OCI-LY3 (cell line): Measurements from ENCODE around the gene SAMD11.

Experiments used
- EZH2phosphoT487 ChIP-seq: fragments of 200-600 bp; shearing (Covaris generic); IDR thresholded peaks from 2 replicates; pipeline ENCODE4 v1.6.1; 2018; ENCODE audit warnings: antibody characterized with exemption, mixed run types, low read depth
- TF ChIP-seq, protein P1 (sequence below): fragments of 200-600, 300-600 bp; sonication (generic); IDR thresholded peaks from 2 replicates; pipeline ENCODE4 v1.5.1; 2014; ENCODE audit warnings: antibody characterized with exemption, low read length, low read depth

DNA sequence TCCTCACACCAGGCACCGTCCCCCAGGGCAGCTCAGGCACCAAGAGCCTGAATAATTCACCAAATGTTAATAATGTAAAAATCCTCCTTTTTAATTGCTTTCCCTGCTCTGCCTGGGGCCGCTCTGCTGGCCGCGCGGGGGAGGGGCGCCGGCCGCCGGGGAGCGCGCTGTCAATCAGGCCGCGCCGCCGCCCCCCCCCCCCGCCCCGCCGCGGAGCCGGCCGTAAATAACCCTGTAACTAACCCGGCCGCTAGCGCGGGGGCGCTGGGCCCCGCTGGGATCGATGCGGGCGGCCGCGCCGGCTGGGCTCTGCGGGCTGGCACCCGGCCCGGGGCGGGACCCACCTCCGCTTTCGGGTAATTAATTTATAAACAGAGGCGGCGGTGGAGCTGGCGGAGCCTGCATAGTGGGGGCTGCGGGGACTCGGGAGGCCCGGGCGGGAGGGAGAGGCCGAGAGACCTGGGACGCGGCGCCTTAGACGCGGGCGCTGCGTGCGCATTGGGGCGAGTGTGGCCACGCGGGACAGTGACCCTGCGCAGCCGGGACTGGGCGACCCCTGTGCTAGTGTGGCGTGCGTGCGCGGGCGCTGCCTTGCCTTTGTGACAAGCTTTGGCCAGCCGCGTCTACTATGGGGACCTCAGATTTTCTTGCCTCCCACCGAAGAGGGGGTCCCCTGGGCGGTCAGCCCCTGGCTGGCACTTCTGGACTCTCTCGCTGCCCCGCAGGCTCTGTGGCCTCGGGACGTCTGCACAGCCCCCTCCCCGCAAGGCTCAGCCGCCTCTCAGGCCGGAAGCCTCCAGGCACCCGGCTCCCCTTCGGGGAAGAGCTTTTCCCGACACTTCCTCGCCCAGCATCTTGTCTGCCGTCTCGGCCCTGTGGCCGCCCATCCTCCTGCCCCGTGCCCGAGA is 16.6 kb downstream of the SAMD11 start:
- TF ChIP-seq, protein P1, sequence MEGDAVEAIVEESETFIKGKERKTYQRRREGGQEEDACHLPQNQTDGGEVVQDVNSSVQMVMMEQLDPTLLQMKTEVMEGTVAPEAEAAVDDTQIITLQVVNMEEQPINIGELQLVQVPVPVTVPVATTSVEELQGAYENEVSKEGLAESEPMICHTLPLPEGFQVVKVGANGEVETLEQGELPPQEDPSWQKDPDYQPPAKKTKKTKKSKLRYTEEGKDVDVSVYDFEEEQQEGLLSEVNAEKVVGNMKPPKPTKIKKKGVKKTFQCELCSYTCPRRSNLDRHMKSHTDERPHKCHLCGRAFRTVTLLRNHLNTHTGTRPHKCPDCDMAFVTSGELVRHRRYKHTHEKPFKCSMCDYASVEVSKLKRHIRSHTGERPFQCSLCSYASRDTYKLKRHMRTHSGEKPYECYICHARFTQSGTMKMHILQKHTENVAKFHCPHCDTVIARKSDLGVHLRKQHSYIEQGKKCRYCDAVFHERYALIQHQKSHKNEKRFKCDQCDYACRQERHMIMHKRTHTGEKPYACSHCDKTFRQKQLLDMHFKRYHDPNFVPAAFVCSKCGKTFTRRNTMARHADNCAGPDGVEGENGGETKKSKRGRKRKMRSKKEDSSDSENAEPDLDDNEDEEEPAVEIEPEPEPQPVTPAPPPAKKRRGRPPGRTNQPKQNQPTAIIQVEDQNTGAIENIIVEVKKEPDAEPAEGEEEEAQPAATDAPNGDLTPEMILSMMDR, result no peak
- TF ChIP-seq EZH2phosphoT487, result peak; percentile 20; the same call in 1 of the 2 replicates
